Heart right ventricle (tissue), 16 donors: ENCODE data around the gene PLCB2. TPM values are rescaled to one million over a fixed set of nuclear protein-coding genes. Genes with fewer than 3 reads are reported as not detected.

Experiments used
- ATAC-seq, 8 donors: fragments of 200-7000 bp; cut with Tn5 transposase; one replicate each; pipeline ENCODE4 v1.9.1; 2020; ENCODE audit warnings: mild to moderate bottlenecking in 8 of 8, moderate library complexity in 8 of 8, moderate number of reproducible peaks in 1 of 8
- DNase-seq, 2 donors: peaks; one replicate each; pipeline ENCODE4 v3.0.0-alpha.2; 2020
- H3K27ac ChIP-seq, 10 donors: fragments of 200-600 bp; sonication (generic) in 2 of 10; one replicate each; pipeline versions ENCODE4 v1.5.0 to v1.8.0; 2020 to 2022; ENCODE audit warnings: mild to moderate bottlenecking in 3 of 10
- H3K27me3 ChIP-seq, 7 donors: fragments of 200-600 bp; one replicate each; pipeline ENCODE4 v1.8.0; 2021 to 2022; ENCODE audit warnings: mild to moderate bottlenecking in 2 of 7
- H3K36me3 ChIP-seq, 9 donors: fragments of 200-600 bp; sonication (generic) in 1 of 9; one replicate each; pipeline versions ENCODE4 v1.5.0 to v1.8.0; 2020 to 2022; ENCODE audit warnings: mild to moderate bottlenecking in 2 of 9
- H3K4me1 ChIP-seq, 9 donors: fragments of 200-600 bp; sonication (generic) in 1 of 9; one replicate each; pipeline versions ENCODE4 v1.5.0 to v1.8.0; 2020 to 2022; ENCODE audit warnings: mild to moderate bottlenecking in 4 of 9
- H3K4me3 ChIP-seq, 10 donors: fragments of 200-600 bp; sonication (generic) in 2 of 10; one replicate each; pipeline versions ENCODE4 v1.5.0 to v1.8.0; 2020 to 2022; ENCODE audit warnings: mild to moderate bottlenecking in 7 of 10, moderate library complexity in 2 of 10
- H3K9me3 ChIP-seq, 11 donors: fragments of 200-600 bp in 10 of 11; sonication (generic) in 2 of 11; one replicate each; pipeline versions ENCODE4 v1.5.0 to v1.8.0; 2013 to 2022; ENCODE audit warnings: mild to moderate bottlenecking in 2 of 11, control low read depth in 1 of 11, moderate library complexity in 1 of 11
- CTCF ChIP-seq, 9 donors: fragments of 200-600 bp; sonication (generic) in 2 of 9; IDR thresholded peaks; one replicate each; pipeline versions ENCODE4 v1.5.0 to v1.8.0; 2021 to 2022; ENCODE audit warnings: antibody characterized with exemption in 9 of 9, mild to moderate bottlenecking in 5 of 9, moderate library complexity in 1 of 9
- WGBS, 2 donors: extraction: QIAGEN DNeasy Blood & Tissue Kit; methylation state at CpG; one replicate each; pipeline ENCODE4 v1.1.7; 2013; ENCODE audit warnings: inconsistent platforms in 1 of 2; 5-methylcytosine and 5-hydroxymethylcytosine counted together
- intact Hi-C, 10 donors: fragments of 100-400 bp; cut with DNase I; formaldehyde crosslinking; loops; one replicate each; pipeline versions ENCODE4 v1.11.1 to v1.14.2; 2022
- polyA plus RNA-seq, 2 donors: library from polyadenylated mRNA; stranded (reverse); fragments of 200-250 nt; gene quantifications; one replicate each; pipeline ENCODE4 v1.2.3, GENCODE V29; 2013
- total RNA-seq, 10 donors: library from RNA; stranded (reverse); fragmentation: NEBNext Ultra II Directional in 3 of 10; extraction: Animal tissue kit (Norgen Biotek cat#: 25700) in 3 of 10; gene quantifications; one replicate each; pipeline versions ENCODE4 v1.2.1 to v1.2.4, GENCODE V29; 2021 to 2023
- donor health status: Arrhythmogenic right ventricular cardiomyopathy.
- donor health status: ischemic (EF 13 %, LVEDD 7.1; RV severe dilation, severe dysfunction).
- donor health status: healthy with polysubstance abuse.
- donor health status: DM: no; HTN: yes; CAD: no.
- donor health status: DM: no; HTN: no; CAD: no.
- donor health status: ischemic (EF 25% LVEDD 6.9; RV normal size, moderate dysfunction).
- donor health status: ischemic (EF 25% LVEDD 5.7; RV mildly dilated, moderate dysfunction).
- donor health status: healthy.
- donor health status: DM: yes; HTN: yes; CAD: no.
- donor health status: Ischemic cardiomyopathy.
- donor health status: ischemic (EF 35%, LVEDD 5.7; RV mildly dilated, moderate dysfunction).
- donor health status: nonischemic (EF 11% LVEDD 7.7; RV severe dilation, severe dysfunction).
- donor health status: DM: yes; HTN: yes; CAD: no.
- donor health status: PGD.
- donor health status: ischemic (EF 29% LVEDD 5.4; RV normal size, mild dysfunction).
- donor health status: nonischemic (EF 23%, LVEDD 6.1; RV moderate dilation, normal function).

Gene PLCB2
- total and polyA plus RNA-seq, 12 donors, result 1.2 to 24.4 (median 4.9) TPM

GRCh38 chr15:40275954-40276353 is 31.8 kb downstream of the PLCB2 start:
- ATAC-seq (no peak), DNase-seq (no peak)
- H3K27me3 ChIP-seq, result peaks cover under 1 to 39% (median 34%) of the 10 kb centered on the region in 7 donors
- 91 to 93% methylated on average over 7 of the region's 7 CpGs for WGBS, 2 donors
- H3K36me3 ChIP-seq, result no peaks in the 10 kb centered on the region
- TF ChIP-seq CTCF (IDR thresholded peaks at IDR 0.05), result no peak
- intact Hi-C loops, result loop anchor here in 7 of 10 donors (1.0 to 10.0 kb wide), 8 partner anchors 36 to 231 kb away; no protein-coding TSS in a partner anchor
- H3K27ac ChIP-seq, result no peak overlapping the region
- H3K4me1 ChIP-seq, result peaks cover 0 to 38% (median 15%) of the 10 kb centered on the region in 9 donors
- H3K4me3 ChIP-seq, result no peak overlapping the region
- H3K9me3 ChIP-seq, result no peaks in the 10 kb centered on the region

DNA sequence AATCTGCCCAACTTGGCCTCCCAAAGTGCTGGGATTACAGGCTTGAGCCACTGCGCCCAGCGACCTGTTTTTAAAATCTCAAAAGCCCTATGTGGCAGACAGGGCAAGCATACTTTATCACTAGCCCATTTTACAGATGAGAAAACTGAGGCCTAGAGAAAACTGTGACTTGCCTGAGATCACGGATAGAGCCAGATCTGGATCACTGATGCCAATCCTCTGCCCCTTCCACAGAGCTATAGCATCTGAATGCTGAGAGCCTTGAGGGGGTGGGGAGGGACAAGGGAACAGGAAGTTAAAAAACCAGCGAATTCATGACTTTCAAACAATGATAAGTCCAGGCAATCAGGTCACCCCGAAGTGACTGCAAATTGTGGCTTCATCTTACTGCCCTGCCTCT is 32.2 kb downstream of the PLCB2 start:
- ATAC-seq (no peak), DNase-seq (no peak)
- no peak for TF ChIP-seq CTCF (IDR thresholded peaks at IDR 0.05)
- H3K27ac ChIP-seq, result no peak overlapping the region
- 75 to 80% methylated on average over 5 of the region's 5 CpGs for WGBS, 2 donors
- intact Hi-C loops, result loop anchor here in 7 of 10 donors (1.0 to 10.0 kb wide), 8 partner anchors 37 to 231 kb away; no protein-coding TSS in a partner anchor
- H3K4me1 ChIP-seq, result peaks cover 0 to 38% (median 15%) of the 10 kb centered on the region in 9 donors
- H3K9me3 ChIP-seq, result no peaks in the 10 kb centered on the region
- no peak overlapping the region for H3K4me3 ChIP-seq
- H3K36me3 ChIP-seq, result no peaks in the 10 kb centered on the region
- H3K27me3 ChIP-seq, result peaks cover 0 to 34% (median 29%) of the 10 kb centered on the region in 7 donors

DNA sequence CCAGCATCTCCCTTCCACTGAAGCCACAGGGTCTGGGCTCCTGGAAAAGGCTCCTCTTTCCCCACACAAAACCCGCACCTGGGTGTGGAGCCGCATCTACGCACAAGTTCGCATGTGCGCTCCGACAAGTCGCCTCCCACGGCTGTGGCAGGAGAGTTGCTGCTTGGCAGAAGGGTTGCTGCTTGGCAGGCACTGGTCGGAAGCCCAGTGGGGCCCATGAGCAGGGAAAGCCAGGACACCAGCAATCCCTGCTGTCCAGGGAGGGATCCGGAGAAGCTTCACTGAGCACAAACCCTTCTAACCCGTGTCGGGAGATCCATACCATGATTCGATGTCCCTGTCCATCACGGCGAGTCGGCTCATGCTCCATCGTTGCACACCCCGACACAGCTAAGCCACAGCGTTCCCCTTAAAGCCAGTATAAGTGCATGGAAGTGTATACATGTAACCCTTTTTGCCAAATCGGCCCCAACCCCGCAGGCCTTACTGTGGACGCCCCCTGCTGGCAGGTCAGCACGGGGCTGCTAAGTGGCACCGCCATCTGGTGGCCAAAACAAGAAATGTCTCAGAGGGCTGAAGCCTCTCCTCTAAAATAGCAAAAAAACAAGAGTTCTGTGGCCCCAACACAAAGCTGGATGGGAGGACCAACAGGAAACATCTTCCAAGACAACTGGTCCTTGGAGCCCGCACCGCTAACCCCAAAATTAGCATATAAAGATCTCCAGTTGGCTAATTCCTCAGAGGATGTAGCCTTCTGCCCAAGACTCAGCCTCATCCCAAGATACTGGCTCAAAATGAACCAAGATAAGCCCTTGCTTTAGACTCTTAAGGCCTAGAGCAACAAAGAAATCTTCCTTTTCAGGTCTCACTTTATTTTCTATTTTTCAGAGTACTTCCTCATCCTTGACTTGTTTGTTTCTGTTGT is 33.1 kb downstream of the PLCB2 start:
- peak; percentile 18 to 69 (median 50) for ATAC-seq
- Histone ChIP-seq H3K36me3 (no peaks in the 10 kb centered on the region), H3K27me3 (peaks cover 0 to 25% (median 20%) of the 10 kb centered on the region in 7 donors), H3K4me1 (peaks cover 0 to 32% (median 10%) of the 10 kb centered on the region in 9 donors), H3K27ac (no peak overlapping the region), H3K9me3 (no peaks in the 10 kb centered on the region), H3K4me3 (no peak overlapping the region)
- intact Hi-C loops, result loop anchor here (1.0 to 10.0 kb wide), 11 partner anchors 38 to 230 kb away; no protein-coding TSS in a partner anchor
- peak in 8 of 9 donors; percentile 99 to 100 (median 100) for TF ChIP-seq CTCF (IDR thresholded peaks at IDR 0.05)
- DNase-seq, result peak; percentile 78 to 81
- WGBS, 2 donors, result 48 to 54% methylated on average over 26 of the region's 26 CpGs

- Histone ChIP-seq H3K9me3 (no peaks in the 10 kb centered on the region), H3K4me1 (peaks cover 0 to 25% (median 8%) of the 10 kb centered on the region in 9 donors), H3K36me3 (no peaks in the 10 kb centered on the region), H3K27ac (no peak overlapping the region), H3K27me3 (peaks cover 0 to 15% (median 10%) of the 10 kb centered on the region in 7 donors), H3K4me3 (no peak overlapping the region)
- WGBS, 2 donors, result 91 to 92% methylated on average over 9 of the region's 9 CpGs
- DNase-seq (no peak), ATAC-seq (no peak)
- no peak for TF ChIP-seq CTCF (IDR thresholded peaks at IDR 0.05)
- intact Hi-C loops, result loop anchor here in 5 of 10 donors (2.0 to 10.0 kb wide), 4 partner anchors 56 to 226 kb away; no protein-coding TSS in a partner anchor
These were observed 34.3 kb downstream of the PLCB2 start for GRCh38 chr15:40273428-40273827.
